Measurements from ENCODE around the gene ODAD2.

- TF ChIP-seq CTCF (conservative IDR thresholded peaks at IDR 0.05; ENCODE audit: low read length) (no peak), EZH2phosphoT487 (IDR thresholded peaks at IDR 0.05; ENCODE audit: borderline replicate concordance, low read depth, low read length) (no peak)
Measured at GRCh38 chr10:27914888-27915287, 84.0 kb downstream of the ODAD2 start.

Data from OCI-LY7 (cell line).